Caco-2 (cell line): ENCODE measurements around the gene PRAMEF14. TPM values are rescaled to one million over a fixed set of nuclear protein-coding genes. Genes with fewer than 3 reads are reported as not detected.

Experiments
- total RNA-seq: library from RNA; stranded (reverse); gene quantifications from 2 replicates; pipeline ENCODE4 v1.2.3, GENCODE V29; 2022

The PRAMEF14 gene
- total RNA-seq, 1 experiment from 2014 or later, result not detected

Other genes with a start within 250 kb of the PRAMEF14 start
- not detected in 2 replicates for gene HNRNPCL2, start 230.3 kb downstream of the PRAMEF14 start, total RNA-seq
- not detected in 2 replicates for gene PRAMEF26, start 191.1 kb downstream of the PRAMEF14 start, total RNA-seq
- gene HNRNPCL4, start 181.5 kb downstream of the PRAMEF14 start, total RNA-seq, result not detected in 2 replicates
- gene PRAMEF9, start 175.3 kb downstream of the PRAMEF14 start, total RNA-seq, result not detected in 2 replicates
- not detected in 2 replicates for gene PRAMEF13, start 145.7 kb downstream of the PRAMEF14 start, total RNA-seq
- gene PRAMEF18, start 121.0 kb downstream of the PRAMEF14 start, total RNA-seq, result not detected in 2 replicates
- gene PRAMEF5, start 92.9 kb downstream of the PRAMEF14 start, total RNA-seq, result not detected in 2 replicates
- gene PRAMEF8, start 62.0 kb downstream of the PRAMEF14 start, total RNA-seq, result not detected in 2 replicates
- gene PRAMEF33, start 43.6 kb downstream of the PRAMEF14 start, total RNA-seq, result 0.23 and 0.49 TPM in 2 replicates
- not detected in 2 replicates for gene PRAMEF15, start 31.6 kb downstream of the PRAMEF14 start, total RNA-seq
- gene PRAMEF19, start 24.8 kb upstream of the PRAMEF14 start, total RNA-seq, result not detected in 2 replicates
- gene PRAMEF17, start 42.5 kb upstream of the PRAMEF14 start, total RNA-seq, result not detected in 2 replicates
- gene PRAMEF20, start 63.3 kb upstream of the PRAMEF14 start, total RNA-seq, result not detected in 2 replicates
- gene LRRC38, start 166.9 kb upstream of the PRAMEF14 start, total RNA-seq, result not detected in 2 replicates
- gene PDPN, start 236.7 kb upstream of the PRAMEF14 start, total RNA-seq, result 0.49 TPM in 1 of 2 replicates, not detected in the other